HepG2 (cell line): ENCODE data around the gene P2RY6. TPM values are rescaled to one million over a fixed set of nuclear protein-coding genes. Genes with fewer than 3 reads are reported as not detected.
A peak's percentile ranks its signal among the peaks of the same experiment; 100 is the strongest.

Experiments
- ERF ChIP-seq: IDR thresholded peaks from 2 replicates; pipeline ENCODE4 v1.6.1; 2018; ENCODE audit warnings: missing biosample characterization, missing genetic modification reagents
- FOXJ3 ChIP-seq: sonication (generic); formaldehyde crosslinking; IDR thresholded peaks from 2 replicates; pipeline ENCODE4 v1.4.0; 2020; ENCODE audit warnings: missing genetic modification reagents, mild to moderate bottlenecking, borderline replicate concordance
- FOXP1 ChIP-seq, 2 experiments: fragments of 450-650 bp in 1 of 2; IDR thresholded peaks; 2 replicates each; pipeline ENCODE4 v1.6.1; 2017 to 2018; ENCODE audit warnings: antibody characterized with exemption in 1 of 2
- HNRNPLL ChIP-seq: fragments of 200-400 bp; formaldehyde crosslinking; IDR thresholded peaks from 2 replicates; pipeline ENCODE4 v1.6.1; 2017; ENCODE audit warnings: mild to moderate bottlenecking, low read depth, low read length; ENCODE audit not compliant: poor library complexity, severe bottlenecking
- MED8 ChIP-seq: sonication (generic); formaldehyde crosslinking; IDR thresholded peaks from 2 replicates; pipeline ENCODE4 v1.8.1; 2023; ENCODE audit warnings: mild to moderate bottlenecking, missing genetic modification reagents; ENCODE audit not compliant: insufficient replicate concordance
- MTERF4 ChIP-seq: sonication (generic); formaldehyde crosslinking; IDR thresholded peaks from 2 replicates; pipeline ENCODE4 v1.8.0; 2023; ENCODE audit warnings: mild to moderate bottlenecking, missing genetic modification reagents
- POGK ChIP-seq: sonication (generic); formaldehyde crosslinking; conservative IDR thresholded peaks from 2 replicates; pipeline ENCODE4 v1.8.0; 2022; ENCODE audit warnings: mild to moderate bottlenecking, moderate library complexity, missing genetic modification reagents
- PRPF4 ChIP-seq: fragments of 200-400 bp; formaldehyde crosslinking; IDR thresholded peaks from 2 replicates; pipeline ENCODE4 v1.6.1; 2016; ENCODE audit warnings: low read length, low read depth; ENCODE audit not compliant: poor library complexity, severe bottlenecking
- SIX1 ChIP-seq: sonication (generic); formaldehyde crosslinking; IDR thresholded peaks from 2 replicates; pipeline ENCODE4 v1.4.0; 2020; ENCODE audit warnings: missing genetic modification reagents, borderline replicate concordance
- SMARCC2 ChIP-seq: fragments of 450-650 bp; IDR thresholded peaks from 2 replicates; pipeline ENCODE4 v1.6.1; 2017; ENCODE audit warnings: antibody characterized with exemption, mild to moderate bottlenecking
- SNAPC2 ChIP-seq: sonication (generic); formaldehyde crosslinking; IDR thresholded peaks from 2 replicates; pipeline ENCODE4 v1.8.1; 2022; ENCODE audit warnings: mild to moderate bottlenecking, missing genetic modification reagents
- ZNF232 ChIP-seq: sonication (generic); formaldehyde crosslinking; IDR thresholded peaks from 2 replicates; pipeline ENCODE4 v1.4.0; 2020; ENCODE audit warnings: missing genetic modification reagents, borderline replicate concordance
- ZNF567 ChIP-seq: sonication (generic); formaldehyde crosslinking; IDR thresholded peaks from 2 replicates; pipeline ENCODE4 v1.8.1; 2023; ENCODE audit warnings: mild to moderate bottlenecking, missing genetic modification reagents, borderline replicate concordance
- polyA plus RNA-seq, 8 experiments: library from polyadenylated mRNA; depleted of rRNA in 3 of 8; stranded (reverse) in 7 of 8; unstranded in 1 of 8; fragments of >200 nt; fragmentation: Illumina TruSeq in 4 of 8; extraction: Trizol in 4 of 8; gene quantifications; 2 replicates each; pipeline versions ENCODE4 v1.2.1 to v1.2.3, GENCODE V29; 2011 to 2016; ENCODE audit warnings: low read depth in 4 of 8, missing spikeins in 1 of 8, mixed read lengths in 1 of 8; ENCODE audit not compliant: insufficient read depth in 1 of 8
- total RNA-seq, 5 experiments: library from RNA; depleted of rRNA; stranded (reverse); fragments of >200 nt; fragmentation: Illumina TruSeq; extraction: Trizol; gene quantifications; 2 replicates each; pipeline ENCODE4 v1.2.3, GENCODE V29; 2016; ENCODE audit warnings: low read depth in 1 of 5
- TF ChIP-seq, protein P1 (sequence below): sonication (generic); formaldehyde crosslinking; IDR thresholded peaks from 2 replicates; pipeline ENCODE4 v1.8.0; 2022; ENCODE audit warnings: missing genetic modification reagents, mild to moderate bottlenecking, borderline replicate concordance
- TF ChIP-seq, protein P2 (sequence below): sonication (generic); formaldehyde crosslinking; IDR thresholded peaks from 2 replicates; pipeline ENCODE4 v1.8.0; 2022; ENCODE audit warnings: missing genetic modification reagents, low read depth, mild to moderate bottlenecking, borderline replicate concordance
- TF ChIP-seq, protein P3 (sequence below): sonication (generic); formaldehyde crosslinking; IDR thresholded peaks from 2 replicates; pipeline ENCODE4 v1.9.0; 2021; ENCODE audit warnings: mild to moderate bottlenecking, missing genetic modification reagents

Gene P2RY6
- total and polyA plus RNA-seq, 2 of the 13 experiments (the other 11 are each of a cell fraction or from before 2014, with no cell fraction given) = 0.09 to 0.29 TPM

- TF ChIP-seq POGK (peak; percentile 19; the same call in 1 of the 2 replicates), ZNF232 (CRISPR knock-in tag) (no peak), SIX1 (no peak), ZNF567 (CRISPR knock-in tag) (no peak), HNRNPLL (no peak), ERF (CRISPR knock-in tag) (no peak; the same call in 1 of the 2 replicates), MTERF4 (CRISPR knock-in tag) (no peak), PRPF4 (no peak), FOXP1 (IDR thresholded peaks at IDR 0.05) (no peak), FOXP1 (CRISPR knock-in tag; IDR thresholded peaks at IDR 0.05) (no peak), SNAPC2 (CRISPR knock-in tag) (no peak), MED8 (CRISPR knock-in tag) (no peak), FOXJ3 (no peak), SMARCC2 (no peak)
- TF ChIP-seq, protein P1, sequence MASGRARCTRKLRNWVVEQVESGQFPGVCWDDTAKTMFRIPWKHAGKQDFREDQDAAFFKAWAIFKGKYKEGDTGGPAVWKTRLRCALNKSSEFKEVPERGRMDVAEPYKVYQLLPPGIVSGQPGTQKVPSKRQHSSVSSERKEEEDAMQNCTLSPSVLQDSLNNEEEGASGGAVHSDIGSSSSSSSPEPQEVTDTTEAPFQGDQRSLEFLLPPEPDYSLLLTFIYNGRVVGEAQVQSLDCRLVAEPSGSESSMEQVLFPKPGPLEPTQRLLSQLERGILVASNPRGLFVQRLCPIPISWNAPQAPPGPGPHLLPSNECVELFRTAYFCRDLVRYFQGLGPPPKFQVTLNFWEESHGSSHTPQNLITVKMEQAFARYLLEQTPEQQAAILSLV (CRISPR knock-in tag) = 0 out of 2 replicates have a peak, but pooled peaks have one; percentile 27
- TF ChIP-seq, protein P2, sequence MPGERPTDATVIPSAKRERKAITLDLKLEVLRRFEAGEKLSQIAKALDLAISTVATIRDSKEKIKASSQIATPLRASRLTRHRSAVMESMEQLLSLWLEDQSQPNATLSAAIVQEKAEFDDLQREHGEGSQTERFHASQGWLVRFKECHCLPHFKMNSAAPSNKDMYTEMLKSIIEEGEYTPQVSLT (CRISPR knock-in tag) = no peak
- TF ChIP-seq, protein P3, sequence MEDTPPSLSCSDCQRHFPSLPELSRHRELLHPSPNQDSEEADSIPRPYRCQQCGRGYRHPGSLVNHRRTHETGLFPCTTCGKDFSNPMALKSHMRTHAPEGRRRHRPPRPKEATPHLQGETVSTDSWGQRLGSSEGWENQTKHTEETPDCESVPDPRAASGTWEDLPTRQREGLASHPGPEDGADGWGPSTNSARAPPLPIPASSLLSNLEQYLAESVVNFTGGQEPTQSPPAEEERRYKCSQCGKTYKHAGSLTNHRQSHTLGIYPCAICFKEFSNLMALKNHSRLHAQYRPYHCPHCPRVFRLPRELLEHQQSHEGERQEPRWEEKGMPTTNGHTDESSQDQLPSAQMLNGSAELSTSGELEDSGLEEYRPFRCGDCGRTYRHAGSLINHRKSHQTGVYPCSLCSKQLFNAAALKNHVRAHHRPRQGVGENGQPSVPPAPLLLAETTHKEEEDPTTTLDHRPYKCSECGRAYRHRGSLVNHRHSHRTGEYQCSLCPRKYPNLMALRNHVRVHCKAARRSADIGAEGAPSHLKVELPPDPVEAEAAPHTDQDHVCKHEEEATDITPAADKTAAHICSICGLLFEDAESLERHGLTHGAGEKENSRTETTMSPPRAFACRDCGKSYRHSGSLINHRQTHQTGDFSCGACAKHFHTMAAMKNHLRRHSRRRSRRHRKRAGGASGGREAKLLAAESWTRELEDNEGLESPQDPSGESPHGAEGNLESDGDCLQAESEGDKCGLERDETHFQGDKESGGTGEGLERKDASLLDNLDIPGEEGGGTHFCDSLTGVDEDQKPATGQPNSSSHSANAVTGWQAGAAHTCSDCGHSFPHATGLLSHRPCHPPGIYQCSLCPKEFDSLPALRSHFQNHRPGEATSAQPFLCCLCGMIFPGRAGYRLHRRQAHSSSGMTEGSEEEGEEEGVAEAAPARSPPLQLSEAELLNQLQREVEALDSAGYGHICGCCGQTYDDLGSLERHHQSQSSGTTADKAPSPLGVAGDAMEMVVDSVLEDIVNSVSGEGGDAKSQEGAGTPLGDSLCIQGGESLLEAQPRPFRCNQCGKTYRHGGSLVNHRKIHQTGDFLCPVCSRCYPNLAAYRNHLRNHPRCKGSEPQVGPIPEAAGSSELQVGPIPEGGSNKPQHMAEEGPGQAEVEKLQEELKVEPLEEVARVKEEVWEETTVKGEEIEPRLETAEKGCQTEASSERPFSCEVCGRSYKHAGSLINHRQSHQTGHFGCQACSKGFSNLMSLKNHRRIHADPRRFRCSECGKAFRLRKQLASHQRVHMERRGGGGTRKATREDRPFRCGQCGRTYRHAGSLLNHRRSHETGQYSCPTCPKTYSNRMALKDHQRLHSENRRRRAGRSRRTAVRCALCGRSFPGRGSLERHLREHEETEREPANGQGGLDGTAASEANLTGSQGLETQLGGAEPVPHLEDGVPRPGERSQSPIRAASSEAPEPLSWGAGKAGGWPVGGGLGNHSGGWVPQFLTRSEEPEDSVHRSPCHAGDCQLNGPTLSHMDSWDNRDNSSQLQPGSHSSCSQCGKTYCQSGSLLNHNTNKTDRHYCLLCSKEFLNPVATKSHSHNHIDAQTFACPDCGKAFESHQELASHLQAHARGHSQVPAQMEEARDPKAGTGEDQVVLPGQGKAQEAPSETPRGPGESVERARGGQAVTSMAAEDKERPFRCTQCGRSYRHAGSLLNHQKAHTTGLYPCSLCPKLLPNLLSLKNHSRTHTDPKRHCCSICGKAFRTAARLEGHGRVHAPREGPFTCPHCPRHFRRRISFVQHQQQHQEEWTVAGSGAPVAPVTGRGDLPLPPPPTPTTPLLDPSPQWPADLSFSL = no peak
These were observed 36.1 kb downstream of the P2RY6 start, which contains the start of gene ARHGEF17 (continued) for GRCh38 chr11:73308003-73308960.
